ENCODE results near the gene ITPKB. TPM values are rescaled to one million over a fixed set of nuclear protein-coding genes. Genes with fewer than 3 reads are reported as not detected.

The ITPKB gene
- total RNA-seq, 2 donors from 2014 or later = 22.4 to 28.3 TPM

DNA sequence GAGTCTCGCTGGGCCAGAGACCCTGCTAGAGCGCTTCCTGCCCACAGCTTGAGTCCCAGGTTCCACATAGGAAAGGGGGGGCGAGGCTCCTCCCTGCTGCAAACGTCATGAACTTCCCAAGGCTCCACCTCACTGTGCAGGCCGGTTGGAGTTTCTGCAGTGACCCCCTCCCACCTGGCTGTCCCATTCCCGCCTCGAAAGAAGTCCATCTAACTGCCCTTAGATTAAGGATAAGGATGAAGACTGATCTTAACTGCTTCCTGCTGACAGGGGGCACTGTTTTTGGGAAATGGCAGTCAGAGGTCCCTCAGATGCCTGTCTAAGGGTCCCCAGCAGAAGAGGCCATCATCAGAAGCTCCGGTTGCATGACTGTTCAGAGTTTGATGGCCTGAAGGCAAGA is 127.8 kb downstream of the ITPKB start:
- no peak overlapping the region for H3K27ac ChIP-seq (ENCODE audit: low read depth, low read length)
- H3K36me3 ChIP-seq (ENCODE audit: control insufficient read depth, insufficient read depth, low read length) = no peaks in the 10 kb centered on the region
- Mint-ChIP-seq H3K4me3 (no peak overlapping the region), H3K9me3 (peaks cover 3% of the 10 kb centered on the region), H3K4me1 (peaks cover 16% of the 10 kb centered on the region), H3K27me3 (ENCODE audit: insufficient read depth) (peaks cover 6% of the 10 kb centered on the region), H3K27ac (no peak overlapping the region), H3K36me3 (ENCODE audit: low read depth) (no peaks in the 10 kb centered on the region)
- no peaks in the 10 kb centered on the region for H3K27me3 ChIP-seq (ENCODE audit: control insufficient read depth, insufficient read depth, low read length, poor library complexity, severe bottlenecking)
- 78 to 87% methylated on average over 7 to 8 of the region's 8 CpGs for WGBS, 2 experiments (ENCODE audit: insufficient coverage in 1 of 2, insufficient read length in 1 of 2)
- H3K4me1 ChIP-seq (ENCODE audit: control insufficient read depth, insufficient read depth, low read length) = peaks cover 2% of the 10 kb centered on the region
- H3K9ac ChIP-seq (ENCODE audit: extremely low read depth, low read length, poor library complexity, severe bottlenecking) = no peak overlapping the region
- H3K9me3 ChIP-seq (ENCODE audit: control insufficient read depth, low read length) = no peaks in the 10 kb centered on the region
- peak; percentile 49 for DNase-seq
- TF ChIP-seq, protein P1, sequence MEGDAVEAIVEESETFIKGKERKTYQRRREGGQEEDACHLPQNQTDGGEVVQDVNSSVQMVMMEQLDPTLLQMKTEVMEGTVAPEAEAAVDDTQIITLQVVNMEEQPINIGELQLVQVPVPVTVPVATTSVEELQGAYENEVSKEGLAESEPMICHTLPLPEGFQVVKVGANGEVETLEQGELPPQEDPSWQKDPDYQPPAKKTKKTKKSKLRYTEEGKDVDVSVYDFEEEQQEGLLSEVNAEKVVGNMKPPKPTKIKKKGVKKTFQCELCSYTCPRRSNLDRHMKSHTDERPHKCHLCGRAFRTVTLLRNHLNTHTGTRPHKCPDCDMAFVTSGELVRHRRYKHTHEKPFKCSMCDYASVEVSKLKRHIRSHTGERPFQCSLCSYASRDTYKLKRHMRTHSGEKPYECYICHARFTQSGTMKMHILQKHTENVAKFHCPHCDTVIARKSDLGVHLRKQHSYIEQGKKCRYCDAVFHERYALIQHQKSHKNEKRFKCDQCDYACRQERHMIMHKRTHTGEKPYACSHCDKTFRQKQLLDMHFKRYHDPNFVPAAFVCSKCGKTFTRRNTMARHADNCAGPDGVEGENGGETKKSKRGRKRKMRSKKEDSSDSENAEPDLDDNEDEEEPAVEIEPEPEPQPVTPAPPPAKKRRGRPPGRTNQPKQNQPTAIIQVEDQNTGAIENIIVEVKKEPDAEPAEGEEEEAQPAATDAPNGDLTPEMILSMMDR (conservative IDR thresholded peaks at IDR 0.05) = peak; percentile 58
- no peak overlapping the region for H3K4me3 ChIP-seq (ENCODE audit: low read length)

DNA sequence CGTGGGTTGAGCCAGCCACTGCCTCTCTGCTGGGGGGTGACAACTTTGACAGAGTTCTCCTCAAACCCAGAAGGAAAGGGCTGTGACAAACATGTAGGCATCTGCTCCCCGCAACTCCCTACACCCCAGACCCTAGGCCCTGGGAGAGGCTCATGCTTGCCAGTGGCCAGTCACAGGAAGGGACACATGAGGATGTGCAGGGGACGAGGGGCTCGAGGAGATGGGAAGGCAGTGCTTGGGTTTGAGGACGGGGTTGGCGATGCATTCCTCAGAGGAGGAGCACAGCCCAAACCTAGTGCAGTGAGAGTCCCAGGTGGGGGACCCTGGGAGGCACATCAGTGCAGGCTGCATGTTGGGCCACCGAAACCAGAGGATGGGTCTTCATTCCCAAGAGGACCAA is 128.4 kb downstream of the ITPKB start:
- H3K27ac Mint-ChIP-seq = no peak overlapping the region
- H3K9ac ChIP-seq (ENCODE audit: extremely low read depth, low read length, poor library complexity, severe bottlenecking) = no peak overlapping the region
- H3K27ac ChIP-seq (ENCODE audit: low read depth, low read length) = no peak overlapping the region
- peaks cover 4% of the 10 kb centered on the region for H3K27me3 Mint-ChIP-seq (ENCODE audit: insufficient read depth)
- H3K4me3 ChIP-seq (ENCODE audit: low read length) = no peak overlapping the region
- H3K36me3 ChIP-seq (ENCODE audit: control insufficient read depth, insufficient read depth, low read length) = no peaks in the 10 kb centered on the region
- no peaks in the 10 kb centered on the region for H3K36me3 Mint-ChIP-seq (ENCODE audit: low read depth)
- no peak overlapping the region for H3K4me3 Mint-ChIP-seq
- peak; percentile 33 for DNase-seq
- H3K4me1 ChIP-seq (ENCODE audit: control insufficient read depth, insufficient read depth, low read length) = peaks cover 2% of the 10 kb centered on the region
- H3K27me3 ChIP-seq (ENCODE audit: control insufficient read depth, insufficient read depth, low read length, poor library complexity, severe bottlenecking) = no peaks in the 10 kb centered on the region
- WGBS, 2 experiments (ENCODE audit: insufficient coverage in 1 of 2, insufficient read length in 1 of 2) = 90 to 95% methylated on average over 5 to 7 of the region's 7 CpGs
- TF ChIP-seq, protein P1 (conservative IDR thresholded peaks at IDR 0.05) = no peak
- H3K9me3 ChIP-seq (ENCODE audit: control insufficient read depth, low read length) = no peaks in the 10 kb centered on the region
- peaks cover 3% of the 10 kb centered on the region for H3K9me3 Mint-ChIP-seq
- peaks cover 17% of the 10 kb centered on the region for H3K4me1 Mint-ChIP-seq

DNA sequence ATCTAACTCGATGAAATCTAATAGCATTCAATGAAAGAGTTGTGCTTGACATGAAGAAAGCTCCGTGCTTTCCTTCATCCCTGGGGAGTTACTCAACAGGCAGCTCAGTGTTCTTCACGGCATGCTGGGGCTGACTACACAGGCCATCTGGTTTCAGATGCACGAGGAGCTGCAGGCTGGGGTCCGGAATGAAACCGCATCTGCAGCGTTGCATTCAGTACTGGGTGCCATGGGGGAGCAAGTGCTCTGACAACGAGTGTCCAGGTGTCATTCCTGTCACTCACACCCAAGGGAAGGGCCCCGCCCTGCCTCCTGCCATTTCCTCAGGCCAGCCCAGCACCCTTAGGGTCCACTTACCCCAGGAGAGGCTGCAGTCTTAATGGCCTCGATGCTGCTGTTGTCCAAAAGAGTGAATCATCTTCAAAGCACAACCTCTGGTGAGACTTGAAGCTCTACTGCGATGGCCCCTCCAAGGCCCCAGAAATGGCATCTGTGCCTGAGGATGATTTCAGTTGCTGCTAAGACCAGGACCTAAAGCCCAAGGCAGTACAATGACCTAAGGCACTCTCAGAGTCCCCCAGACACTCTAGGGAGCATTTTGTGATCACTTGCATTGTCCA is 129.1 kb downstream of the ITPKB start:
- WGBS, 2 experiments (ENCODE audit: insufficient coverage in 1 of 2, insufficient read length in 1 of 2) = 90 to 92% methylated on average over 9 to 11 of the region's 11 CpGs
- no peak overlapping the region for H3K27ac ChIP-seq (ENCODE audit: low read depth, low read length)
- TF ChIP-seq, protein P1 (conservative IDR thresholded peaks at IDR 0.05) = no peak
- no peak overlapping the region for H3K9ac ChIP-seq (ENCODE audit: extremely low read depth, low read length, poor library complexity, severe bottlenecking)
- H3K4me3 Mint-ChIP-seq = no peak overlapping the region
- H3K4me1 Mint-ChIP-seq = peaks cover 20% of the 10 kb centered on the region
- no peaks in the 10 kb centered on the region for H3K9me3 ChIP-seq (ENCODE audit: control insufficient read depth, low read length)
- H3K27me3 ChIP-seq (ENCODE audit: control insufficient read depth, insufficient read depth, low read length, poor library complexity, severe bottlenecking) = no peaks in the 10 kb centered on the region
- H3K4me3 ChIP-seq (ENCODE audit: low read length) = no peak overlapping the region
- peaks cover 3% of the 10 kb centered on the region for H3K9me3 Mint-ChIP-seq
- peaks cover 2% of the 10 kb centered on the region for H3K4me1 ChIP-seq (ENCODE audit: control insufficient read depth, insufficient read depth, low read length)
- DNase-seq = peak; percentile 39
- no peaks in the 10 kb centered on the region for H3K36me3 Mint-ChIP-seq (ENCODE audit: low read depth)
- no peaks in the 10 kb centered on the region for H3K36me3 ChIP-seq (ENCODE audit: control insufficient read depth, insufficient read depth, low read length)
- H3K27me3 Mint-ChIP-seq (ENCODE audit: insufficient read depth) = peaks cover 2% of the 10 kb centered on the region
- no peak overlapping the region for H3K27ac Mint-ChIP-seq
